ENCODE measurements around the gene RAB27B. TPM values are rescaled to one million over a fixed set of nuclear protein-coding genes. Genes with fewer than 3 reads are reported as not detected.

The RAB27B gene
- polyA plus RNA-seq, 2 of the 4 experiments (the other 2 are of a cell fraction): 11.0 to 13.2 TPM

- ATAC-seq (no peak), FAIRE-seq (no peak), DNase-seq (ENCODE audit: low read depth in 1 of 2, low spot score in 1 of 2) (no peak)
- Histone ChIP-seq H3K4me1 (no peaks in the 10 kb centered on the region), H3K4me3 (no peak overlapping the region), H3K27ac (no peak overlapping the region), H3K4me2 (no peak overlapping the region), H3K9me3 (no peaks in the 10 kb centered on the region)
- CTCF ChIA-PET: interaction anchor here (1.7 kb wide), 1 partner anchor 11 kb away, joined by 4 read pairs; no protein-coding TSS in a partner anchor
- POLR2A ChIA-PET: no interaction called here
- no peak for TF ChIP-seq BHLHE40 (IDR thresholded peaks at IDR 0.05; ENCODE audit: low read depth, low read length)
- no peak for TF ChIP-seq JUNB (IDR thresholded peaks at IDR 0.05)
- no peak for TF ChIP-seq NFE2L2 (conservative IDR thresholded peaks at IDR 0.05; ENCODE audit: low read length)
- no peak for TF ChIP-seq CBX8 (IDR thresholded peaks at IDR 0.05)
- TF ChIP-seq FOSB (CRISPR knock-in tag; IDR thresholded peaks at IDR 0.05): no peak
- TF ChIP-seq NR3C1 (IDR thresholded peaks at IDR 0.05): no peak
- no peak for TF ChIP-seq POLR2A (IDR thresholded peaks at IDR 0.05; ENCODE audit: low read length)
- no peak for TF ChIP-seq RFX5 (IDR thresholded peaks at IDR 0.05)
- no peak for TF ChIP-seq NPAS2 (CRISPR knock-in tag; IDR thresholded peaks at IDR 0.05; ENCODE audit: borderline replicate concordance)
- TF ChIP-seq ZNF302 (CRISPR knock-in tag; IDR thresholded peaks at IDR 0.05): no peak
- no peak for TF ChIP-seq RNF2 (IDR thresholded peaks at IDR 0.05; ENCODE audit: borderline replicate concordance, low read depth)
- WGBS (ENCODE audit: missing lambda C conversion rate): no CpG with 5 or more reads among the region's 6 CpGs
These were observed 82.1 kb downstream of the RAB27B start for GRCh38 chr18:54910161-54910919.

DNA sequence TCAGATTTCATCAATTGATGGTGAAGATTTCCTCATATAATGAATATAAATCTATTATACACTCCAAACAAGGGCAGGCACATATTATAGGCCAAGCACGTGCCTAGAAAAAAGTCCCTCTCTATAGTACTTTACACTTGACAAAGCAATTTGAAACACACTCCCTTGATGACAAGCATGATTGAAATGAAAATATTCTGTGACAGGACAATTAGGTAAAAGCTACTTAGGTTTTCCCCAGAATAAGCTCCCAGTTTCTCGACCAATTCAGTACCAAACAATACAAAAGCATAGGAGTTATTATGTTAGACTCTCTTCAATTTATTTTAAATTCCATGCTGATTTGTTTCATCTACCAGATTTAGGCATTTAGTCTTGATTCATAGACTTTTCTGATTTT is 83.3 kb downstream of the RAB27B start:
- FAIRE-seq: no peak
- H3K4me3 ChIP-seq: no peak overlapping the region
- ATAC-seq: no peak
- POLR2A ChIA-PET: no interaction called here
- no peaks in the 10 kb centered on the region for H3K9me3 ChIP-seq
- DNase-seq (ENCODE audit: low read depth in 1 of 2, low spot score in 1 of 2): no peak
- no peaks in the 10 kb centered on the region for H3K4me1 ChIP-seq
- WGBS (ENCODE audit: missing lambda C conversion rate): 68% methylated on average over 2 of the region's 2 CpGs
- no peak overlapping the region for H3K4me2 ChIP-seq
- CTCF ChIA-PET: interaction anchor here (0.6 to 1.7 kb wide), 4 partner anchors 13 to 421 kb away, joined by 3 to 4 read pairs (median 3); no protein-coding TSS in a partner anchor
- H3K27ac ChIP-seq: no peak overlapping the region
- TF ChIP-seq GATA3 (IDR thresholded peaks at IDR 0.05; ENCODE audit: borderline replicate concordance) (no peak), SMC3 (IDR thresholded peaks at IDR 0.05) (no peak), CHD4 (IDR thresholded peaks at IDR 0.05; ENCODE audit: borderline replicate concordance) (no peak), ELK1 (IDR thresholded peaks at IDR 0.05; ENCODE audit: low read depth, low read length) (no peak), NFE2L2 (conservative IDR thresholded peaks at IDR 0.05; ENCODE audit: low read length) (no peak), FOSB (CRISPR knock-in tag; IDR thresholded peaks at IDR 0.05) (no peak), FOSL2 (IDR thresholded peaks at IDR 0.05) (no peak), FOSL2 (CRISPR knock-in tag; IDR thresholded peaks at IDR 0.05) (no peak), TFCP2L1 (CRISPR knock-in tag; IDR thresholded peaks at IDR 0.05) (no peak), HOXB5 (CRISPR knock-in tag; IDR thresholded peaks at IDR 0.05) (no peak), POLR2A (IDR thresholded peaks at IDR 0.05; ENCODE audit: low read length) (no peak), HOXA7 (CRISPR knock-in tag; IDR thresholded peaks at IDR 0.05) (no peak), TP53 (CRISPR knock-in tag; IDR thresholded peaks at IDR 0.05) (no peak), RNF2 (IDR thresholded peaks at IDR 0.05; ENCODE audit: borderline replicate concordance, low read depth) (no peak), BHLHE40 (IDR thresholded peaks at IDR 0.05; ENCODE audit: low read depth, low read length) (no peak)
- TF ChIP-seq, protein P1, sequence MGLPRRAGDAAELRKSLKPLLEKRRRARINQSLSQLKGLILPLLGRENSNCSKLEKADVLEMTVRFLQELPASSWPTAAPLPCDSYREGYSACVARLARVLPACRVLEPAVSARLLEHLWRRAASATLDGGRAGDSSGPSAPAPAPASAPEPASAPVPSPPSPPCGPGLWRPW (IDR thresholded peaks at IDR 0.05): no peak

- FAIRE-seq (no peak), DNase-seq (ENCODE audit: low read depth in 1 of 2, low spot score in 1 of 2) (no peak), ATAC-seq (no peak)
- WGBS (ENCODE audit: missing lambda C conversion rate): 90% methylated on average over 4 of the region's 4 CpGs
- Histone ChIP-seq H3K4me2 (no peak overlapping the region), H3K27ac (no peak overlapping the region), H3K4me3 (no peak overlapping the region), H3K9me3 (no peaks in the 10 kb centered on the region), H3K4me1 (no peaks in the 10 kb centered on the region)
- ChIA-PET CTCF (no interaction called here), POLR2A (no interaction called here)
- TF ChIP-seq EHMT2 (IDR thresholded peaks at IDR 0.05; ENCODE audit: low read depth): no peak
- TF ChIP-seq, protein P2, sequence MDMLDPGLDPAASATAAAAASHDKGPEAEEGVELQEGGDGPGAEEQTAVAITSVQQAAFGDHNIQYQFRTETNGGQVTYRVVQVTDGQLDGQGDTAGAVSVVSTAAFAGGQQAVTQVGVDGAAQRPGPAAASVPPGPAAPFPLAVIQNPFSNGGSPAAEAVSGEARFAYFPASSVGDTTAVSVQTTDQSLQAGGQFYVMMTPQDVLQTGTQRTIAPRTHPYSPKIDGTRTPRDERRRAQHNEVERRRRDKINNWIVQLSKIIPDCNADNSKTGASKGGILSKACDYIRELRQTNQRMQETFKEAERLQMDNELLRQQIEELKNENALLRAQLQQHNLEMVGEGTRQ (IDR thresholded peaks at IDR 0.05): no peak
- no peak for TF ChIP-seq HMGXB4 (CRISPR knock-in tag; IDR thresholded peaks at IDR 0.05; ENCODE audit: borderline replicate concordance)
- TF ChIP-seq SREBF2 (IDR thresholded peaks at IDR 0.05): no peak
- no peak for TF ChIP-seq RFX5 (IDR thresholded peaks at IDR 0.05)
- no peak for TF ChIP-seq ESRRA (IDR thresholded peaks at IDR 0.05; ENCODE audit: borderline replicate concordance, low read length)
- TF ChIP-seq, protein P3, sequence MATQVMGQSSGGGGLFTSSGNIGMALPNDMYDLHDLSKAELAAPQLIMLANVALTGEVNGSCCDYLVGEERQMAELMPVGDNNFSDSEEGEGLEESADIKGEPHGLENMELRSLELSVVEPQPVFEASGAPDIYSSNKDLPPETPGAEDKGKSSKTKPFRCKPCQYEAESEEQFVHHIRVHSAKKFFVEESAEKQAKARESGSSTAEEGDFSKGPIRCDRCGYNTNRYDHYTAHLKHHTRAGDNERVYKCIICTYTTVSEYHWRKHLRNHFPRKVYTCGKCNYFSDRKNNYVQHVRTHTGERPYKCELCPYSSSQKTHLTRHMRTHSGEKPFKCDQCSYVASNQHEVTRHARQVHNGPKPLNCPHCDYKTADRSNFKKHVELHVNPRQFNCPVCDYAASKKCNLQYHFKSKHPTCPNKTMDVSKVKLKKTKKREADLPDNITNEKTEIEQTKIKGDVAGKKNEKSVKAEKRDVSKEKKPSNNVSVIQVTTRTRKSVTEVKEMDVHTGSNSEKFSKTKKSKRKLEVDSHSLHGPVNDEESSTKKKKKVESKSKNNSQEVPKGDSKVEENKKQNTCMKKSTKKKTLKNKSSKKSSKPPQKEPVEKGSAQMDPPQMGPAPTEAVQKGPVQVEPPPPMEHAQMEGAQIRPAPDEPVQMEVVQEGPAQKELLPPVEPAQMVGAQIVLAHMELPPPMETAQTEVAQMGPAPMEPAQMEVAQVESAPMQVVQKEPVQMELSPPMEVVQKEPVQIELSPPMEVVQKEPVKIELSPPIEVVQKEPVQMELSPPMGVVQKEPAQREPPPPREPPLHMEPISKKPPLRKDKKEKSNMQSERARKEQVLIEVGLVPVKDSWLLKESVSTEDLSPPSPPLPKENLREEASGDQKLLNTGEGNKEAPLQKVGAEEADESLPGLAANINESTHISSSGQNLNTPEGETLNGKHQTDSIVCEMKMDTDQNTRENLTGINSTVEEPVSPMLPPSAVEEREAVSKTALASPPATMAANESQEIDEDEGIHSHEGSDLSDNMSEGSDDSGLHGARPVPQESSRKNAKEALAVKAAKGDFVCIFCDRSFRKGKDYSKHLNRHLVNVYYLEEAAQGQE (IDR thresholded peaks at IDR 0.05): no peak
These were observed 86.5 kb downstream of the RAB27B start for GRCh38 chr18:54914816-54915215.

All from A549 (cell line).